ENCODE results near the gene NDUFS7. TPM values are rescaled to one million over a fixed set of nuclear protein-coding genes. Genes with fewer than 3 reads are reported as not detected.
A peak's percentile ranks its signal among the peaks of the same experiment; 100 is the strongest.

The NDUFS7 gene
- 100 to 1,000 TPM in 1 of 5 experiments, 10 to 100 TPM in 4; 48.4 to 101 (median 68.0) TPM for total RNA-seq
- polyA plus RNA-seq = 100 to 1,000 TPM; 182 to 232 TPM
- 32.4 reads per million, percentile 61 among the genes with 10 or more reads in this experiment for total RNA-seq

GRCh38 chr19:1383312-1384084 is at the start of gene NDUFS7:
NDUFS7 (plus strand) TSS chr19:1383907; CDS start chr19:1383927, 20 bp downstream.
- Histone ChIP-seq H3K27me3 (ENCODE audit: control insufficient read depth in 2 of 2, insufficient read depth in 2 of 2, low read length in 2 of 2) (no peaks in the 10 kb centered on the region), H3K36me3 (ENCODE audit: control insufficient read depth in 2 of 3, insufficient read depth in 3 of 3, low read length in 3 of 3) (peaks cover 0 to 21% (median 3%) of the 10 kb centered on the region in 3 experiments), H3K4me3 (ENCODE audit: low read length) (peak within 1 kb of the TSS; percentile 92), H3K27ac (ENCODE audit: low read depth, low read length) (peak within 1 kb of the TSS; percentile 76), H3K9me3 (ENCODE audit: control insufficient read depth in 2 of 3, low read length in 3 of 3) (no peaks in the 10 kb centered on the region), H3K4me1 (ENCODE audit: control insufficient read depth in 2 of 2, insufficient read depth in 2 of 2, low read length in 2 of 2) (peaks cover 5 to 9% of the 10 kb centered on the region in 2 donors)
- peak within 1 kb of the TSS; percentile 98 to 100 (median 100) for H3K27ac Mint-ChIP-seq
- CTCF ChIA-PET = interaction anchor here (0.6 to 1.1 kb wide), 3 partner anchors 15 to 599 kb away, joined by 3 to 5 read pairs (median 3); no protein-coding TSS in a partner anchor
- intact Hi-C loops (cut with micrococcal nuclease) = loop anchor here (1.0 to 2.0 kb wide), 8 partner anchors 24 to 134 kb away; partner anchors contain the start of genes DAZAP1 (in 2 of the 2), C19orf25 (in 1 of the 2), FAM174C (in 1 of the 2) and RPS15 (in 1 of the 2)
- POLR2A ChIA-PET = interaction anchor here (0.6 to 1.4 kb wide), 7 partner anchors 24 to 474 kb away, joined by 3 to 9 read pairs (median 4); partner anchors contain the start of genes CIRBP and FAM174C
- ATAC-seq (peak; percentile 95), DNase-seq (peak; percentile 87 to 100 (median 95))
- H3K9me3 Mint-ChIP-seq = peaks cover 0 to 12% (median 0%) of the 10 kb centered on the region in 11 donors
- H3K27me3 Mint-ChIP-seq = peaks cover 0 to 10% (median 3%) of the 10 kb centered on the region in 5 donors
- H3K4me1 Mint-ChIP-seq = peaks cover 12 to 31% (median 22%) of the 10 kb centered on the region in 7 donors
- peak within 1 kb of the TSS; percentile 87 to 99 (median 94) for H3K4me3 Mint-ChIP-seq
- H3K36me3 Mint-ChIP-seq = peaks cover 0 to 9% (median 0%) of the 10 kb centered on the region in 5 donors

DNA sequence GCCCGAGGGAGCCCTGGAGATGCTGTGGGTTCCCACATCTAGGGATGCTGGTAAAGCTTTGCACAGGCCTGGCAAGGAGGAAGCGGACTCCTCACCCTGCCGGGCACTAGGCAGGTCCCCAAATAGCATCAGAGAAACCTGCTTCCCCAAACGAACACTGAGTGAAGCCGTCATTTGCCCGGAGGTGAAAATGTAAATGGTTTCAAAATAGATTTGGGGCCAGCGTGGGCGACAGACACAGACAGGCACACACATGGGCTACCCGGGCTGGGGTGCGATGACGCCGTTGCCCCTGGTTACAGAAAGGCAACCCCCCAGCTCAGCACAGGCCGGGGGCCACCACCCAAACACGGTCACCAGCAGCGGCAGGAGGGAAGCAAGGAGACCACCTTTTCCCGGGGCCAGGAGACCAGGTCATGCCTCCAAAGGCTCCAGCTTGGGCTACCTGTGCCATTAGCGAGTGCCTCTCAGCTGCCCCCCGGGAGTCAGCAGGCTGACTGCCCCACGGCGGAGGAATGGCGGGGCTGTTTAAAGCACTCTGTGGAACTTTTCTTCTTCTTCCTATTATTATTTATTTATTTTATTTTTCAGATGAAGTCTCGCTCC is 47.5 kb upstream of the NDUFS7 start:
- POLR2A ChIA-PET = no interaction called here
- no peak for DNase-seq
- no peaks in the 10 kb centered on the region for H3K9me3 ChIP-seq (ENCODE audit: control insufficient read depth in 2 of 3, low read length in 3 of 3)
- H3K4me3 ChIP-seq (ENCODE audit: low read length) = no peak overlapping the region
- H3K36me3 ChIP-seq (ENCODE audit: control insufficient read depth in 2 of 3, insufficient read depth in 3 of 3, low read length in 3 of 3) = no peaks in the 10 kb centered on the region
- H3K27ac Mint-ChIP-seq = no peak overlapping the region
- intact Hi-C loops (cut with micrococcal nuclease) = no loop called here
- CTCF ChIA-PET = interaction anchor here (0.6 kb wide), 1 partner anchor 39 kb away, joined by 3 read pairs; no protein-coding TSS in a partner anchor
- no peaks in the 10 kb centered on the region for H3K4me1 ChIP-seq (ENCODE audit: control insufficient read depth in 2 of 2, insufficient read depth in 2 of 2, low read length in 2 of 2)
- H3K36me3 Mint-ChIP-seq = no peaks in the 10 kb centered on the region
- peaks cover 0 to 4% (median 0%) of the 10 kb centered on the region in 5 donors for H3K27me3 Mint-ChIP-seq
- no peaks in the 10 kb centered on the region for H3K27me3 ChIP-seq (ENCODE audit: control insufficient read depth in 2 of 2, insufficient read depth in 2 of 2, low read length in 2 of 2)
- no peaks in the 10 kb centered on the region for H3K9me3 Mint-ChIP-seq
- H3K27ac ChIP-seq (ENCODE audit: low read depth, low read length) = no peak overlapping the region
- H3K4me3 Mint-ChIP-seq = no peak overlapping the region
- no peak for ATAC-seq
- H3K4me1 Mint-ChIP-seq = no peaks in the 10 kb centered on the region

GRCh38 chr19:1340681-1341469 is 42.8 kb upstream of the NDUFS7 start:
- Histone ChIP-seq H3K36me3 (ENCODE audit: control insufficient read depth in 2 of 3, insufficient read depth in 3 of 3, low read length in 3 of 3) (no peaks in the 10 kb centered on the region), H3K9me3 (ENCODE audit: control insufficient read depth in 2 of 3, low read length in 3 of 3) (no peaks in the 10 kb centered on the region), H3K4me1 (ENCODE audit: control insufficient read depth in 2 of 2, insufficient read depth in 2 of 2, low read length in 2 of 2) (no peaks in the 10 kb centered on the region), H3K4me3 (ENCODE audit: low read length) (no peak overlapping the region), H3K27ac (ENCODE audit: low read depth, low read length) (no peak overlapping the region), H3K27me3 (ENCODE audit: control insufficient read depth in 2 of 2, insufficient read depth in 2 of 2, low read length in 2 of 2) (no peaks in the 10 kb centered on the region)
- Mint-ChIP-seq H3K27ac (no peak overlapping the region), H3K27me3 (peaks cover 0 to 4% (median 0%) of the 10 kb centered on the region in 5 donors), H3K36me3 (no peaks in the 10 kb centered on the region), H3K4me1 (peaks cover 4 to 11% (median 5%) of the 10 kb centered on the region in 7 donors), H3K4me3 (no peak overlapping the region), H3K9me3 (no peaks in the 10 kb centered on the region)
- no peak for DNase-seq
- CTCF ChIA-PET = interaction anchor here (0.6 kb wide), 1 partner anchor 20 kb away, joined by 4 read pairs; no protein-coding TSS in a partner anchor
- POLR2A ChIA-PET = no interaction called here
- no peak for ATAC-seq
- intact Hi-C loops (cut with micrococcal nuclease) = no loop called here

DNA sequence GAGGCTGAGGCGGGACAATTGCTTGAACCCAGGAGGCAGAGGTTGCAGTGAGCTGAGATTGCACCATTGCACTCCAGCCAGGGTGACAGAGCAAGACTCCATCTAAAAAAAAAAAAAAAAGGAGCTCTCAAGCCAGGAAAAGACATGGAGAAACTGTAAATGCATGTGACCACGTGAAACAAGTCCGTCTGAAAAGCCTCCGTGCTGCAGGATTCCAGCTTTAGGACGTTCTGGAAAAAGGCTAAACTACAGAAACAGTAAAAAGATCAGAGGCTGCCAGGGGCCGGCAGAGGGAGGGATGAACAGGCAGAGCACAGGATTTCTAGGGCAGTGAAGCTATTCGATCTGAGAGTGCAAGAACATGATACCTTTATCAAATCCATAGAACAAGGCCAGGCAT is 40.7 kb upstream of the NDUFS7 start:
- Histone ChIP-seq H3K36me3 (ENCODE audit: control insufficient read depth in 2 of 3, insufficient read depth in 3 of 3, low read length in 3 of 3) (no peaks in the 10 kb centered on the region), H3K27me3 (ENCODE audit: control insufficient read depth in 2 of 2, insufficient read depth in 2 of 2, low read length in 2 of 2) (no peaks in the 10 kb centered on the region), H3K4me1 (ENCODE audit: control insufficient read depth in 2 of 2, insufficient read depth in 2 of 2, low read length in 2 of 2) (no peaks in the 10 kb centered on the region), H3K4me3 (ENCODE audit: low read length) (no peak overlapping the region), H3K27ac (ENCODE audit: low read depth, low read length) (no peak overlapping the region), H3K9me3 (ENCODE audit: control insufficient read depth in 2 of 3, low read length in 3 of 3) (no peaks in the 10 kb centered on the region)
- ATAC-seq (no peak), DNase-seq (no peak)
- CTCF ChIA-PET = interaction anchor here (0.8 kb wide), 1 partner anchor 16 kb away, joined by 3 read pairs; no protein-coding TSS in a partner anchor
- Mint-ChIP-seq H3K27ac (peak overlapping the region in 1 of 9 donors; percentile 33), H3K4me3 (peak overlapping the region in 2 of 10 donors; percentile 2 to 31), H3K36me3 (no peaks in the 10 kb centered on the region), H3K27me3 (peaks cover 0 to 3% (median 0%) of the 10 kb centered on the region in 5 donors), H3K4me1 (peaks cover 4 to 11% (median 5%) of the 10 kb centered on the region in 7 donors), H3K9me3 (no peaks in the 10 kb centered on the region)
- POLR2A ChIA-PET = no interaction called here
- intact Hi-C loops (cut with micrococcal nuclease) = no loop called here

DNA sequence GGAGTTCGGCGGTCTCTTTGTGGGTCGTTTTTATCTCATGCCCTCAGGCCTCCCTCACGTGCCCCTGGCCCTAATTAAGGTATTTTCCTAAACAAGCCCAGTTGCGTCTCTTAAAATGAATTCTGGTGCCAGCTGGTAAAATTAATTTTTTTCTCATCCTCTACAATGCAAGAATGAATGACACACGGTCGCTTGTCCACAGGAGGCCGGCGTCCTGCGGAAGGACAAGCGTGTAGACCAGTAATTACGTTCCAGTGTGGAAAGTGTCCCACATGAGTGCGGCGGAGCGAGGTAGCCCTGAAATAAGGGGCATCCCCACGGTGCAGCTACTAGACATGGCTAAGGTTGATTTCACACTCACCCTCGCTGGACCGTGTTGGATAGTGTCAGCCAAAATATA is 34.5 kb upstream of the NDUFS7 start:
- POLR2A ChIA-PET = no interaction called here
- no peak overlapping the region for H3K4me3 ChIP-seq (ENCODE audit: low read length)
- no peaks in the 10 kb centered on the region for H3K27me3 ChIP-seq (ENCODE audit: control insufficient read depth in 2 of 2, insufficient read depth in 2 of 2, low read length in 2 of 2)
- Mint-ChIP-seq H3K27ac (no peak overlapping the region), H3K4me1 (peaks cover 4 to 9% (median 5%) of the 10 kb centered on the region in 7 donors), H3K27me3 (no peaks in the 10 kb centered on the region), H3K9me3 (no peaks in the 10 kb centered on the region), H3K36me3 (no peaks in the 10 kb centered on the region), H3K4me3 (no peak overlapping the region)
- H3K36me3 ChIP-seq (ENCODE audit: control insufficient read depth in 2 of 3, insufficient read depth in 3 of 3, low read length in 3 of 3) = no peaks in the 10 kb centered on the region
- DNase-seq = no peak
- H3K9me3 ChIP-seq (ENCODE audit: control insufficient read depth in 2 of 3, low read length in 3 of 3) = no peaks in the 10 kb centered on the region
- intact Hi-C loops (cut with micrococcal nuclease) = no loop called here
- CTCF ChIA-PET = no interaction called here
- ATAC-seq = no peak
- H3K4me1 ChIP-seq (ENCODE audit: control insufficient read depth in 2 of 2, insufficient read depth in 2 of 2, low read length in 2 of 2) = no peaks in the 10 kb centered on the region
- H3K27ac ChIP-seq (ENCODE audit: low read depth, low read length) = no peak overlapping the region

- ChIA-PET CTCF (no interaction called here), POLR2A (no interaction called here)
- intact Hi-C loops (cut with micrococcal nuclease) = loop anchor here in 1 of 2 donors (5.0 kb wide), 1 partner anchor 74 kb away; the partner anchor contains the start of gene FAM174C
- no peak overlapping the region for H3K27ac ChIP-seq (ENCODE audit: low read depth, low read length)
- H3K27ac Mint-ChIP-seq = no peak overlapping the region
- DNase-seq (no peak), ATAC-seq (no peak)
- H3K9me3 Mint-ChIP-seq = no peaks in the 10 kb centered on the region
- H3K4me3 Mint-ChIP-seq = peak overlapping the region in 1 of 10 donors; percentile 20
- no peaks in the 10 kb centered on the region for H3K9me3 ChIP-seq (ENCODE audit: control insufficient read depth in 2 of 3, low read length in 3 of 3)
- no peaks in the 10 kb centered on the region for H3K27me3 ChIP-seq (ENCODE audit: control insufficient read depth in 2 of 2, insufficient read depth in 2 of 2, low read length in 2 of 2)
- H3K36me3 Mint-ChIP-seq = no peaks in the 10 kb centered on the region
- H3K4me1 Mint-ChIP-seq = peaks cover 4 to 8% (median 5%) of the 10 kb centered on the region in 7 donors
- peaks cover 0 to 3% (median 0%) of the 10 kb centered on the region in 3 experiments for H3K36me3 ChIP-seq (ENCODE audit: control insufficient read depth in 2 of 3, insufficient read depth in 3 of 3, low read length in 3 of 3)
- H3K4me3 ChIP-seq (ENCODE audit: low read length) = no peak overlapping the region
- H3K27me3 Mint-ChIP-seq = no peaks in the 10 kb centered on the region
- peaks cover 4 to 6% of the 10 kb centered on the region in 2 donors for H3K4me1 ChIP-seq (ENCODE audit: control insufficient read depth in 2 of 2, insufficient read depth in 2 of 2, low read length in 2 of 2)
These were observed 32.8 kb upstream of the NDUFS7 start for GRCh38 chr19:1350867-1351266.

All from naive thymus-derived CD4-positive, alpha-beta T cell (primary cell).